Measurements from ENCODE around the gene VPS8.
"Not testable (repeated sequence)": the region's sequence is repeated elsewhere in the genome, so short reads cannot be mapped to it uniquely, and the experiment has no call there.

The VPS8 gene

GRCh38 chr3:184944241-184944640 is 132.3 kb downstream of the VPS8 start:
- no peak for DNase-seq (ENCODE audit: extremely low read depth, low read depth)
- TF ChIP-seq, protein P1, sequence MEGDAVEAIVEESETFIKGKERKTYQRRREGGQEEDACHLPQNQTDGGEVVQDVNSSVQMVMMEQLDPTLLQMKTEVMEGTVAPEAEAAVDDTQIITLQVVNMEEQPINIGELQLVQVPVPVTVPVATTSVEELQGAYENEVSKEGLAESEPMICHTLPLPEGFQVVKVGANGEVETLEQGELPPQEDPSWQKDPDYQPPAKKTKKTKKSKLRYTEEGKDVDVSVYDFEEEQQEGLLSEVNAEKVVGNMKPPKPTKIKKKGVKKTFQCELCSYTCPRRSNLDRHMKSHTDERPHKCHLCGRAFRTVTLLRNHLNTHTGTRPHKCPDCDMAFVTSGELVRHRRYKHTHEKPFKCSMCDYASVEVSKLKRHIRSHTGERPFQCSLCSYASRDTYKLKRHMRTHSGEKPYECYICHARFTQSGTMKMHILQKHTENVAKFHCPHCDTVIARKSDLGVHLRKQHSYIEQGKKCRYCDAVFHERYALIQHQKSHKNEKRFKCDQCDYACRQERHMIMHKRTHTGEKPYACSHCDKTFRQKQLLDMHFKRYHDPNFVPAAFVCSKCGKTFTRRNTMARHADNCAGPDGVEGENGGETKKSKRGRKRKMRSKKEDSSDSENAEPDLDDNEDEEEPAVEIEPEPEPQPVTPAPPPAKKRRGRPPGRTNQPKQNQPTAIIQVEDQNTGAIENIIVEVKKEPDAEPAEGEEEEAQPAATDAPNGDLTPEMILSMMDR (IDR thresholded peaks at IDR 0.05; ENCODE audit: low read depth, low read length), result no peak

GRCh38 chr3:184945886-184946625 is 134.1 kb downstream of the VPS8 start:
- TF ChIP-seq, protein P1 (IDR thresholded peaks at IDR 0.05; ENCODE audit: low read depth, low read length), result no peak
- no peak for DNase-seq (ENCODE audit: extremely low read depth, low read depth)

GRCh38 chr3:184946917-184947316 is 135.0 kb downstream of the VPS8 start:
- TF ChIP-seq, protein P1 (IDR thresholded peaks at IDR 0.05; ENCODE audit: low read depth, low read length), result no peak
- DNase-seq (ENCODE audit: extremely low read depth, low read depth), result no peak

DNA sequence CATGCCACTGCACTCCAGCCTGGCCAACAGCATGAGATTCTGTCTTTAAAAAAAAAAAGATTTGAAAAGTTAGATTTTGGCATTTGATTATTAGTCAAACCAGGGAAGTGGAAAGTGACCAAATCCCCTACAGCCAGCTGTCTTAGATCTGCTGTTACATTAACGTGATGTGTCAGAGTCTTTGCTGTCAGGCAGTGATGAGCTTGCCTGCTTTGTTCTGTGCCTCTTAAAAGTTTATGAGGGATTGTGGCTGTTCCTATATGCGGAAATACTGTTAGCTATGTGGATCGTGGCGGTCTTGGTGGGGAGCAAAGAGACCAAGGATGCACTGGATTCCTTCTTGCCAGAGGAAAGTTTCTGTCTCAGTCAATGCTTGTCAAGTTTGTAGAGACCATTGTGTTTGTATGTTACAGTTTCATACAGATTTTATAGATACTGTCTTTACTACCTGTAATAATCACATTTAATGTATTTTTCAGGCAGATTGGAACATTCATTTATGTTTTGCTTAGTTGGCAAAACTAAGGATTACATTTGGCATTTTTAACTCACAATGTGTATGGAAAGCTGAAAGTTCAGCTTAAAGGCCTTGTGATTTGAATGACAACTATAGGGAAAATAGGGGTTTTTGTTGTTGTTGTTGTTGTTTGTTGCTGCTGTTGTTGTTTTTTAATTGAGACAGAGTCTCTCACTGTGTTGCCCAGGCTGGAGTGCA is 137.4 kb downstream of the VPS8 start:
- DNase-seq (ENCODE audit: extremely low read depth, low read depth), result no peak
- TF ChIP-seq, protein P1 (IDR thresholded peaks at IDR 0.05; ENCODE audit: low read depth, low read length), result no peak

GRCh38 chr3:184950816-184951215 is 138.8 kb downstream of the VPS8 start:
- DNase-seq (ENCODE audit: extremely low read depth, low read depth), result not testable (repeated sequence)

DNA sequence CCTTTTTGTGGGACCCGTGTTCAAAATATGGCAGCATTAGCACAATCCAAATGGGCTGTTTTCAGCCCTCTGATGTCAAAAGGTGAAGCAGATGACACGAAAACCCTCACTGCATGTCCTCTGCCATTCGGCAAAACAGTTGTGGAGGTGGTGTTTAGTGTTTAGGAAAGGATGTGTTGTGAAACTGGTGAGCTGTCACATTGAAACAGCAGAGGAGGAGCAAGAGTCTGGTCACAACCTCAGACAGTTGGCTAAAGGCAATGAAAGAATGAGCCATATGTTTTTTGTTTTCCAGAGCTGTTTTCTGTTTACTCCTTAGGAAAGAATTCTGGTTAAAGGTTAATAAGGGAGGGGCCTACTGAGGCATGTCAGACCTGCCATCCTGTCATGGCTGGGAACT is 140.7 kb downstream of the VPS8 start:
- TF ChIP-seq, protein P1 (IDR thresholded peaks at IDR 0.05; ENCODE audit: low read depth, low read length), result no peak
- no peak for DNase-seq (ENCODE audit: extremely low read depth, low read depth)

DNA sequence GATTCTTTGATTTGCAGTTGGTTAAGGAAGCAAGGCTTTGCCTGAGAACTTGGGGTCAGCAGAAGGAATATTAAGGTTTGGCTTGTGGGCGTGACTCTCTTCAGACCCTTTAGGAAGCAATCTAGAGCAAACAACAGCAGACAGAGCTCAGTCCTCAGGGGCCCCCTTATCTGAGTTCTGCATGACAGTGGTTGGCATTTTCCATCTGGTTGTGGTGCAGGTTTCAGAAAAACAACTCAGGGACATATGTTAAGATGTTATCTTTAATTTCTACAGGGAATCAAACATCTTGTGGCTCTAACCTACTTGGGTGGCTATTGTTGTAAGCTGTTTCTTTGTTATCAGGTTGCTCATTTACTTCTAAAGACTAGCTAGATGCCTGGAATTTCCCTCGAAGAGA is 141.4 kb downstream of the VPS8 start:
- TF ChIP-seq, protein P1 (IDR thresholded peaks at IDR 0.05; ENCODE audit: low read depth, low read length), result no peak
- DNase-seq (ENCODE audit: extremely low read depth, low read depth), result no peak
